Endothelial cell (in vitro differentiated cells): ENCODE measurements around the gene REXO5. TPM values are rescaled to one million over a fixed set of nuclear protein-coding genes. Genes with fewer than 3 reads are reported as not detected.

Source experiments
- DNase-seq: peaks from one replicate; pipeline ENCODE4 v3.0.0; 2021; ENCODE audit warnings: low spot score
- H3K27ac Mint-ChIP-seq: one replicate; pipeline ENCODE4 v1.8.0; 2021; ENCODE audit warnings: mixed read lengths, inconsistent platforms; ENCODE audit not compliant: unreplicated experiment
- H3K27me3 Mint-ChIP-seq: one replicate; pipeline ENCODE4 v1.8.0; 2021; ENCODE audit warnings: mild to moderate bottlenecking, moderate library complexity, mixed read lengths, inconsistent platforms; ENCODE audit not compliant: unreplicated experiment
- H3K36me3 Mint-ChIP-seq: one replicate; pipeline ENCODE4 v1.8.0; 2021; ENCODE audit warnings: mild to moderate bottlenecking, low read depth, mixed read lengths, inconsistent platforms; ENCODE audit not compliant: unreplicated experiment
- H3K4me1 Mint-ChIP-seq: one replicate; pipeline ENCODE4 v1.8.0; 2021; ENCODE audit warnings: mild to moderate bottlenecking, mixed read lengths, inconsistent platforms; ENCODE audit not compliant: unreplicated experiment
- H3K4me3 Mint-ChIP-seq: one replicate; pipeline ENCODE4 v1.8.0; 2021; ENCODE audit warnings: mild to moderate bottlenecking, mixed read lengths, inconsistent platforms; ENCODE audit not compliant: unreplicated experiment
- H3K9me3 Mint-ChIP-seq: one replicate; pipeline ENCODE4 v1.8.0; 2021; ENCODE audit warnings: mixed read lengths, inconsistent platforms; ENCODE audit not compliant: unreplicated experiment
- total RNA-seq: library from RNA; stranded (reverse); fragmentation: NEBNext Ultra II Directional; extraction: Animal tissue kit (Norgen Biotek cat#: 25700); gene quantifications from one replicate; pipeline ENCODE4 v1.2.1, GENCODE V29; 2021; ENCODE audit not compliant: unreplicated experiment
- TF ChIP-seq, protein P1 (sequence below): fragments of 200-600 bp; sonication (generic); IDR thresholded peaks from one replicate; pipeline ENCODE4 v1.5.0; 2021; ENCODE audit warnings: antibody characterized with exemption; ENCODE audit not compliant: unreplicated experiment

Gene REXO5
- total RNA-seq, 1 donor from 2014 or later, result 2.4 TPM

DNA sequence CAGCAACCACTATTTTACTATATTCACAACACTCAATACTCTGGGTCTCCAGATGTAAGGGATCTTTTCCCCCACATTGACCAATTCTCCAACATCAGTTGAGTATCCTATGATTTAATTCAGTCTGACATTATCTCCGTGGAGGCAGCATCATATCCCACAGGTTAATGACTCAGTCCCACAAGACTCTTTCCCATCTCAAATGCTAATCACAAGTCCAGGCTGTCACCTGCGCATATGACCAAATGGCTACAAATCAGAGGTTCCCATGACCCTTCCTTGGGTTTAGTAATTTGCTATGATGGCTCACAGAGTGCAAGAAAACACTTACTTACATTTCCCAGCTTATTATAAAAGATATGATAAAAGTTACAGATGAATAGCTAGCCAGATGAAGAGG lies 23.9 kb upstream of the REXO5 start:
- Mint-ChIP-seq H3K4me1 (no peaks in the 10 kb centered on the region), H3K27me3 (no peaks in the 10 kb centered on the region), H3K27ac (no peak overlapping the region), H3K4me3 (no peak overlapping the region), H3K36me3 (no peaks in the 10 kb centered on the region), H3K9me3 (no peaks in the 10 kb centered on the region)
- TF ChIP-seq, protein P1, sequence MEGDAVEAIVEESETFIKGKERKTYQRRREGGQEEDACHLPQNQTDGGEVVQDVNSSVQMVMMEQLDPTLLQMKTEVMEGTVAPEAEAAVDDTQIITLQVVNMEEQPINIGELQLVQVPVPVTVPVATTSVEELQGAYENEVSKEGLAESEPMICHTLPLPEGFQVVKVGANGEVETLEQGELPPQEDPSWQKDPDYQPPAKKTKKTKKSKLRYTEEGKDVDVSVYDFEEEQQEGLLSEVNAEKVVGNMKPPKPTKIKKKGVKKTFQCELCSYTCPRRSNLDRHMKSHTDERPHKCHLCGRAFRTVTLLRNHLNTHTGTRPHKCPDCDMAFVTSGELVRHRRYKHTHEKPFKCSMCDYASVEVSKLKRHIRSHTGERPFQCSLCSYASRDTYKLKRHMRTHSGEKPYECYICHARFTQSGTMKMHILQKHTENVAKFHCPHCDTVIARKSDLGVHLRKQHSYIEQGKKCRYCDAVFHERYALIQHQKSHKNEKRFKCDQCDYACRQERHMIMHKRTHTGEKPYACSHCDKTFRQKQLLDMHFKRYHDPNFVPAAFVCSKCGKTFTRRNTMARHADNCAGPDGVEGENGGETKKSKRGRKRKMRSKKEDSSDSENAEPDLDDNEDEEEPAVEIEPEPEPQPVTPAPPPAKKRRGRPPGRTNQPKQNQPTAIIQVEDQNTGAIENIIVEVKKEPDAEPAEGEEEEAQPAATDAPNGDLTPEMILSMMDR, result no peak
- DNase-seq, result no peak

DNA sequence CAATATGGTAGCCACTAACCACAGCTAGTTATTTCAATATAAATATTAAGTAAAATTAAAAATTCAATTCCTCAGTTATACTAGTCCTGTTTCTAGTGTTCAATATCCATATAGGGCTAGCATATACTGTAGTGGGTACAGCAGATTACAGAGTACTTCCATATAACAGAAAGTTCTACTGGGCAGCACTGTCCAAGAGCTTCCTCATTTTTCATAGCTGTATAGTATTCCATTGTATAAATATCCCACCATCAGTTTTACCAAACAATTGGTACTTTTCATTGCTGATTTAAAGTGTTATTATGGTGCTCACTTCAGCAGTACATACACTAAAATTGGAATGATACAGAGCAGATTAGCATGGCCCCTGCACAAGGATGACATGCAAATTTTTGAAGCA lies 22.1 kb upstream of the REXO5 start:
- Mint-ChIP-seq H3K27me3 (no peaks in the 10 kb centered on the region), H3K4me1 (no peaks in the 10 kb centered on the region), H3K36me3 (no peaks in the 10 kb centered on the region), H3K4me3 (no peak overlapping the region), H3K9me3 (no peaks in the 10 kb centered on the region), H3K27ac (no peak overlapping the region)
- TF ChIP-seq, protein P1, result no peak
- DNase-seq, result no peak

DNA sequence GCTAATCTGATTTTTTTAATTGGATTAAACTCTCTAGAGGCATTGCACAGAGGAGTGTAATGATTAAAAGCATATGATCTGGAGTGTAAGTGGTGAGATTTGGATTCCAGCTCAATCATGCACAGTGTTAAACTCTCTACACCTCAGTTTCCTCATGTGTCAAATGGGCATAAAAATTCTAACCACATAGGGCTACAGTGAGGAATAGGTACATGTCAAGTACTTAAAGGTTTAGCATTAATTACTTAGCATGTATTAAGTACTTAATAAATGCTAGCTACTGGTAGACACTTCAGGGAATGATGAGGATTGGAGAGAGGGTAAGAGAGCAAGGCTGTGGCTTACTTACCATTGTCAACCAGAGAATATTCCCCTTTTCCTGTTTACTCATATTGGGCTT lies 17.2 kb upstream of the REXO5 start:
- Mint-ChIP-seq H3K36me3 (no peaks in the 10 kb centered on the region), H3K4me3 (no peak overlapping the region), H3K27ac (no peak overlapping the region), H3K27me3 (no peaks in the 10 kb centered on the region), H3K4me1 (no peaks in the 10 kb centered on the region), H3K9me3 (no peaks in the 10 kb centered on the region)
- no peak for DNase-seq
- TF ChIP-seq, protein P1, result no peak

DNA sequence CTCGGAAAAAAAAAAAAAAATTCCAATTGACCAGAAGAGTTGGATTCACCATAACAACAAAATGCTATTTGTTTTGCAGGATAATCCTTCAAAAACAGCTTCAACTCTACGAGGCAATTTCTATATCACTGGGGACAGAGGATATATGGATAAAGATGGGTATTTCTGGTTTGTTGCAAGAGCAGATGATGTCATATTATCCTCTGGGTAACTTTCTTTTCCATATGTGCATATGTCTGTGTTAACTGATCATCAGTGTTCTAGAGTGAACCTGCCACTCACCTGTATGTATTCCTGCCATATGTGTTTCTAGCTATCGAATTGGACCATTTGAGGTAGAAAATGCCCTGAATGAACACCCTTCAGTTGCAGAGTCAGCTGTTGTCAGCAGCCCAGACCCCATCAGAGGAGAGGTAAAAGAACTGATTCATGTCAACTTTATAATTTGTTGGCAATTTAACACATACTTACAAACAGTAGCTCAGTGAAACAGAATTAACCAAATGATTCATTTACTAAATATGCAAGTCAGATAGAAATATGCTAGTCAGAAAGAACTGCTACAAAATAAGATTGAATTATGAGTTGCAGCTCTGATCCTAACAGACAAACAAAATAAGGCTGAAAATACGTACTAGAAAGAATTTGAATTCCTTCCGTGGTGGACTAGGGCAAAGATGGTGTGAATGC lies 14.3 kb upstream of the REXO5 start:
- Mint-ChIP-seq H3K27me3 (no peaks in the 10 kb centered on the region), H3K36me3 (no peaks in the 10 kb centered on the region), H3K4me3 (no peak overlapping the region), H3K4me1 (no peaks in the 10 kb centered on the region), H3K9me3 (no peaks in the 10 kb centered on the region), H3K27ac (no peak overlapping the region)
- TF ChIP-seq, protein P1, result no peak
- DNase-seq, result no peak

DNA sequence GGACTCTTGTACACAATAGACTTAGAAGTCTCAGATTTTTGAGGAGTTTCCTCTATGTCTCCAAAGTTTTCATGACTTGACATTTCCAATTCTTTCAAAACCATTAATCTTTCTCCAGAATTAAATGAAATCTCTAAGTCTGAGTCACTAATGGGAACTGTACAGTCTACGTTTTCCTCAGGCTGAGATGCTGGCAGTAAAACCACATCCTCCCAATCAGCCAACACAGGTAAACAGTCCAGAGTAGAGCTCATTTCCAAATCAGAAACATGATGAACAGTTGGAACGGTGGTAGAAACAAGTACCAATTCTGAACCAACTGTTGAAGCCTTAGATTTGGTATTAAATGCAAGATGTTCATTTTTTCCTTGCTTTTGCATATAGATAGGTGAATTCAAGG lies 8.0 kb upstream of the REXO5 start:
- Mint-ChIP-seq H3K36me3 (no peaks in the 10 kb centered on the region), H3K4me3 (no peak overlapping the region), H3K27ac (no peak overlapping the region), H3K9me3 (no peaks in the 10 kb centered on the region), H3K4me1 (no peaks in the 10 kb centered on the region), H3K27me3 (no peaks in the 10 kb centered on the region)
- no peak for DNase-seq
- TF ChIP-seq, protein P1, result no peak
